CD4-positive, alpha-beta T cell treated with Interferon alpha-2 for 1 hour (primary cell): Measurements from ENCODE around the gene ACOXL.

Experiments
- DNase-seq, 2 donors: peaks; one replicate each; pipeline ENCODE4 v3.0.0-alpha.2; 2020 to 2022

Gene ACOXL

DNA sequence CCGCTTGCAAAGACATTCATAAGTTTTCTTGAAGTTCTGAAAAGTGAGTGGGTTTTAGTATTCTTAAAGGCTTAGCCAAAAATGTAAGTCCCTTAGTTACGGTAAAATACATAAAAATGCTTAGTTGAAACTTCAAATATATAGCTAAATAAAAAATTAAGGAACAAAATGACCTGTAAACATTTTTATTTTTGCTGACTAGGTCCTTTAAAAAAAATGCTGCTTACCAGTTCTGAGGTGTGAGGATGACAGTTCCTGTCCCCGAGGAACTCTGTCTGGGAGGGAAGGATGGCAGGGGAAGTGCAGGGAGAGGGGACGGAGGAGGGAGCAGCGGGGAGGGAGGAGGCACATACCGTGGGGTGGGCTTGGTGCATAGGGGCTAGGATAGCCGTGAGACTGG lies 285.5 kb downstream of the ACOXL start:
- DNase-seq: no peak

- DNase-seq: no peak
These were observed 287.0 kb downstream of the ACOXL start for GRCh38 chr2:111019381-111019780.

GRCh38 chr2:111022633-111023032 lies 290.3 kb downstream of the ACOXL start:
- DNase-seq: peak in 1 of 2 donors; percentile 15

DNA sequence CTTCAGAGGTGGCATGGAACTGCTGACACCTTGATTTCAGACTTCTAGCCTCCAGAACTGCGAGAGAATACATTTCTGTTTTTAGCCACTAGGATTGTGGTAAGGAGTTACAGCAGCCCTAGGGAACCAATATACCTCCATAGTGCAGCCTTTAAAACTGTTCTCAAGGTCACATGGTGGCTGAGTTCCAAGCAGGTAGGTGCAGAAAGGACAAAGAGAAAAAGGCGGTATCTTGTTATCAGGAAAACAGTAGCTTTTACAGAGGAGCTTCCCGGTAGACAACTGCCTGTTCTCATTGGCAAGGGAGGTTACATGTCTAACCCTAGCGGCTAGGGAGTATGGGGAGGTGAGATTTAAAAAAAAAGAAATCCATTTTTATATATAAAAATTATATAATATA lies 292.1 kb downstream of the ACOXL start:
- DNase-seq: no peak

- no peak for DNase-seq
These were observed 292.9 kb downstream of the ACOXL start for GRCh38 chr2:111025288-111025687.

DNA sequence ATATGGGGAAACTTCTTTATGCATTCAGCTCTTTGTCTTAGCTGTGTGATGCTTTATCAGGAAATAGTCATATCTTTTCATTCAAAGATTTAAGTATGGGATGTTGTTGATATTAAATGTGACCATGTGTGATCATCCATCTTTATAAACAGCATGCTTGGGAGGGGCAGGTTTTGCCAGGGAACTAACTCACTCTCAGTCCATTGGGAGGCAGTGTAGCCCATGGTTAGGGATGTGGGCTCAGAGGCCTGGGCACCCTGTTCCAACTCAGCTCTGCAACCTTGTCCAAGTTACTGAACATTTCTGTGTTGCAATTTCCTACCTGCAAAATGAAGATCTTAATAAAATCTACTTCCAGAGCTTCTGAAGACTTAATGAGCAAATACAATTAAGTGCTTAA lies 296.3 kb downstream of the ACOXL start:
- no peak for DNase-seq

- DNase-seq: no peak
These were observed 297.0 kb downstream of the ACOXL start for GRCh38 chr2:111029181-111029927.

- no peak for DNase-seq
These were observed 298.0 kb downstream of the ACOXL start for GRCh38 chr2:111030260-111030891.

DNA sequence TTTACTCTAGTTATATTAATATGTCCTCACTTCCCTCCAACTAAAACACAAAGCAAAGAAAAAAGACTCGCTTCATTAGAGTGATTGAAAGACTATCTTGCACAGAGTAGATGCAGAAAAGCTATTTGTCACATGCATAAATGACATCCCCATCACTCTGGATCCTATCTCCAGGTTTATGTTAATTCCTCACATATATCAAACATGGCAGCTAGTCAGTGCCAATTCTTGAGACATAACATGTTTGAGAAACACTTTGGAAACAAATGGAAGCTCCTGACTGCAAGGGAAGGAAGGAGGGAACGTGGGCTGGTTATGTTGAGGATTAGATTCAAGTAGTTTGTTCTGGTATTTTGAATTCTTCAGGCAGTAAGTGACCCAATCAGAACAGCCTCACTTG lies 298.6 kb downstream of the ACOXL start:
- DNase-seq: no peak

GRCh38 chr2:111031546-111032478 lies 299.4 kb downstream of the ACOXL start:
- peak in 1 of 2 donors; percentile 12 for DNase-seq

GRCh38 chr2:111032721-111033429 lies 300.5 kb downstream of the ACOXL start:
- peak; percentile 8 to 38 for DNase-seq

GRCh38 chr2:111034146-111034545 lies 301.8 kb downstream of the ACOXL start:
- no peak for DNase-seq

- DNase-seq: no peak
These were observed 302.2 kb downstream of the ACOXL start for GRCh38 chr2:111034606-111035005.

DNA sequence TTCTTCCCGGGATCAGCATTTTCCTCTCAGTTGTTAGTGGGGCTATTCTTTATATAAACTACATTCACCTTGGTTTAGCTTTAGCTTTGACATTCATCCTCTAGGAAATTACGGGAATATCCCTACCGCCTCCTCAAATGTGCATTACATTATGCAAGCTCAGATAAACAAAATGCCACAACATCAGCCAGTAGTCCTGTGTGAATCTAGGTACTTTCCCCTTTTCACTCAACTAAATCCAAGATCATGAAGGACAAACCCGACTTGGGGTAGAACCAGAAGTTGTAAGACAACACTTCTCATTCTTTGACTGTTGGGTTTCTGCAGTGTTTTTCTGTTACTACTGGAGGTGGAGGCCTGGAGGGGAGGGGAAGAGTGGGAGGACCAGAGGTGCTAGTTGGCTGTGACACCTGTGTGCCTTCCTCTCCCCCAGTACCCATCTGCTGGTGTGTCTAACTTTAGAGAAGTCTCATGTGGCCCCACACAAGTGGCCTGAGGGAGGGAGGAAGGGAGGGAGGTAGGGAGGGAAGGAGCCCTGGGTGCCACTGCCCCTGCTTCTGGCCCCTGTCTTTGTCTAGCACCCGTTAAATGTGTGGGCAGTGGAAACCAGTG lies 303.6 kb downstream of the ACOXL start:
- no peak for DNase-seq

- DNase-seq: no peak
These were observed 304.8 kb downstream of the ACOXL start for GRCh38 chr2:111037128-111037527.

DNA sequence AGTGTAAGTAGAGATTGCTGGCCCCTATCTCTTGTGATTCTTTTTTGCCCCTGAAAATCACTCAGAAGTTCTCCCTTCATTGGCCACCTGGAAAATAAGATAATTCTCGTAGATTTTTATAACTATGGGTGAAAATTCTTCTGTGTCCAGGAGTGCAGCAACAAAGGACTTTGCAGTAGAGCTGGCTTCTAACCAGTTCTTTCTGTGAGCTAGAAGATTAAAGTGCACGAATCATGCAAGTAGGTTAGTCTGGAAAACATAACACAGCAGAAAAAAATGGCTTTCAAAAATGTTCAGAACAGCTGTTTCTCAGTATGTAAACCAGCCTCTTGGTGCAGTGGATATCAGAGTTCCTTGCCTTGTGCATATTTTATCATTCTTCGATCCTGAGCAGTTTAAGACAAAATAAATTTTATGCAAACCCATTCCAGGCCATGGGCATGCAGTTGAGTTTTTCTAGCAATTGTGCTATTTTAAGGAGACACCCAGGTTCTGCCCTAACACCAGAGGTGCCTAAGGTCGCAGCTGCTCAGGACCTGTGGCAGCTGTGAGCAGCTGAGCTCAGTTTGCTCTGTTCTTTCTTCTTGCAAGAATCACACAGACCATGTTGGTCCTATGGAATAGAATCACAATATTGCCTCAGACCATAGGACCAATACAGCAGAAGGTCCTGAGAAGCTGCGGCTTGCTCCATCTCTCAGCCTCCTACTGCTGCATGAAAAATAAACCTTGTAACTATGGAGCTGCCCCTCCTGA lies 307.4 kb downstream of the ACOXL start:
- no peak for DNase-seq

DNA sequence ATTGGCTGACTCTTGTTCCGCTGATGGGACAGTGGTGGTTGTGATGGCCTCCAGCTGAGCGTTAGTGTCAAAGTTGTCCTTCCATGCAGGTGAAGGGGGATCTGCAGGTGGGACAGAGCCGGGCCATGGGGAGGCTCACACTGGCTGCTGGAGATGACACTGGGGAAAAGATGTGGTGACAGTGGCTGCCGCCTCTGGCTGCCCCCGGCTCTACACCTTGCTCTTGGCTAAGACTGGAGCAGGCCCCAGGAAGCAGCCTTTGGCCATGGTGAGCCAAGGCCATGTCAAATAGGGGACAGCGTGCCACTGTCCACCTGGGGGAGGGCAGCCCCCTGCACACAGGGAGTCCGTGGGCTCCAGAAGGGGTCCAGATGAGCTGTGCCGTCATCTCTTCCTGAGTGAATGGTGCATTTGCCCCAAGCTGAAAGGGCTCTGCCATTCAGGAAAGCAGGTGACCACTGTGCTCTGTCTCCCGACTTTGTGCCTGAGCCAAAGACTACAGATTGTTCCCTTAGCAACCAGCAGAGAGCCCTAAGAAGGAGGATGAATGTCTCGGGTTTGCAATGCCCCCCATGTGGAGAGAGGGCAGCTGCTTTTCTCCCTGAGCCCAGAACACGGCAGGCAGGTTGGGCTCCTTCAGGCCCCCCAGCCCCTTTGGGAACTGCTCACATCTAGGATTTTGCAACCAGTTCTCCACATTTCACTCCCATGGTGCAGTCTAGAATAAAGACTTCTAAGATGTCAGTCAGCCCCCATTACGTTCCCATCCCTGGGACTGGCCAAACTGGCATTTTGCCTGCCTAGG lies 309.2 kb downstream of the ACOXL start:
- DNase-seq: no peak

DNA sequence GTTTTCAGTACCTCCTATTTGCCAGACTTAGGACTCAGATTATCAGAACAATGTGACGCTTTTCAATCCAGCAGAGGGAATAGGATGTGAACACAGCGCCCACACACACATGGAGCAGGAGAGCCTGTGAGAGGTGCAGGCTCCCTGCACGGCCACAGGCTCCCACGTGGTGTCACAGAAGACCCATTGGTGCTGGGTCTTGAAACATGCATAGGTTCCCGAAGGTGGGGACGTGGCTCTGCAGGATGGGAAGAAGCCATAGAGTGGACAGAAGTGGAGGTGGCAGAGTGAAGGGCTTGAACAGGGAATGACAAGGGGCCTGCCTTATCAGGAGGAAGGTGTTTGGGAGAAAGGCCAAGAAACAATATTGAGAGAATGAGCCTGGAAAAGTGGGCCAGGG lies 309.9 kb downstream of the ACOXL start:
- DNase-seq: no peak

DNA sequence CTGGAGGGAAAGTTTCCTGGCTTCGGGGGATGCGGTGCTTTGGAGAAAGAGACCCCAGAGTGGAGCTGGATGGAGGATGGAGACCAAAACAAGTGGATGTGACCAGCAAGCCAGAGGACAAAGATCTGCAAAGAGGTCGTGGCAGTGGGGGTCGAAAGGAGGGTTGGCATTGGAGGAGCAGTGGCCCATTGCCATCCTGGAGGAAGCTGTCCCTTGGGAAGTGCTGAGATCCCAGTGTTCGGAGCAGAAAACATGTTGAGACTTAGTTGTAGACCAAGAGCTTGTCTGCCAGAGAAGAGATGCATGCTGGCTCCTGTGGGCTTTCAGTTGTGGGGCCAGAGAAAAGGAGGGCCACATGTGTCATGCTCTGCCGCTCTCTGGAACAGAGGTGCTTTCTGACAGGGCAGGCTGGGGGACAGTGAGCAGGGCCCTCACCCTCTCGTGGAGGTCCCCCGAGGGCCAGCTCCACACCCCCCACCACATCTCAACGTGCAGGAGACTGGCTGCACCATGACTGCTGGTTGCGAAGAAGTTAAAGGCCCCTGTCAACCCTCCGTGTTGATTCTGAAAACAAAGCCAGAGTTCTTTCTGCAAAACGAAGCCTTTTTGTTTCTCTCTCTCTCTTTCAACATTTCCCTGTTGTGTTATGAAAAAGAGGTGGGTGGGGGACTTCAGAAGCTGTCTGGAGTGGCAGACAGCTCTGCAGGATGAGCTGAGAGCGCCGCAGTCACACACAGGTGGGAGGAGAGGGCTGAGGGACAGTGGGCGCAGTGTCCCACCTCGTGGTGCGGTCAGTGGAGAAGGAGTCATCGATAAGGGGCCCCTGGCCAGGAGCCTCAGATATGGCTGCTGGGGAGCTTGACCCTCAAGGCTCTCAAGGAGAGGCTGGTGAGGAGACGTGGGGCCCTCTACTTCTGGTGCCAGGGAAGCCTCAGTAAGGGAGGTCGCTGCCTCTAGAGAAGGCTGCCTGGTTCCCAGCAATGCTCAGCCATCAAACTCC lies 310.7 kb downstream of the ACOXL start:
- no peak for DNase-seq
